NCI-H748 treated with DMSO at 0.1 percent for 48 hours (cell line): ENCODE results near the gene SSRP1.
"Not testable (repeated sequence)": the region's sequence is repeated elsewhere in the genome, so short reads cannot be mapped to it uniquely, and the experiment has no call there.

Experiments used
- DNase-seq: peaks from one replicate; lab custom pipeline; 2025; lab: John Stamatoyannopoulos, UW

Gene SSRP1

GRCh38 chr11:57335343-57336110, at the start of gene SSRP1:
Gene SSRP1 (minus strand): TSS chr11:57335892. CDS start chr11:57335121, 771 bp downstream.
- peak; percentile 73 for DNase-seq

GRCh38 chr11:57380975-57381374, 45.3 kb upstream of the SSRP1 start, which contains the start of gene PRG3:
Gene PRG3 (minus strand): TSS chr11:57381150. CDS start chr11:57380708, 442 bp downstream.
- DNase-seq = no peak

- DNase-seq = no peak
Observed at GRCh38 chr11:57379732-57380131, 44.0 kb upstream of the SSRP1 start.

GRCh38 chr11:57378186-57378585, 42.5 kb upstream of the SSRP1 start:
- no peak for DNase-seq

GRCh38 chr11:57377107-57377506, 41.4 kb upstream of the SSRP1 start:
- no peak for DNase-seq

GRCh38 chr11:57376095-57377090, 40.7 kb upstream of the SSRP1 start:
- DNase-seq = no peak

GRCh38 chr11:57375490-57375889, 39.8 kb upstream of the SSRP1 start:
- no peak for DNase-seq

GRCh38 chr11:57374966-57375365, 39.3 kb upstream of the SSRP1 start:
- DNase-seq = no peak

- no peak for DNase-seq
Observed at GRCh38 chr11:57373146-57373545, 37.5 kb upstream of the SSRP1 start.

GRCh38 chr11:57370941-57371340, 35.2 kb upstream of the SSRP1 start:
- no peak for DNase-seq

- no peak for DNase-seq
Observed at GRCh38 chr11:57370251-57370650, 34.6 kb upstream of the SSRP1 start.

GRCh38 chr11:57368845-57369232, 33.1 kb upstream of the SSRP1 start:
- no peak for DNase-seq

GRCh38 chr11:57368106-57368844, 32.6 kb upstream of the SSRP1 start:
- DNase-seq = no peak

GRCh38 chr11:57364851-57365660, 29.4 kb upstream of the SSRP1 start:
- no peak for DNase-seq

- DNase-seq = no peak
Observed at GRCh38 chr11:57363131-57364080, 27.7 kb upstream of the SSRP1 start.

GRCh38 chr11:57361926-57362325, 26.2 kb upstream of the SSRP1 start:
- no peak for DNase-seq

- not testable (repeated sequence) for DNase-seq
Observed at GRCh38 chr11:57361420-57361819, 25.7 kb upstream of the SSRP1 start.

- no peak for DNase-seq
Observed at GRCh38 chr11:57360991-57361390, 25.3 kb upstream of the SSRP1 start.

- no peak for DNase-seq
Observed at GRCh38 chr11:57359896-57360690, 24.4 kb upstream of the SSRP1 start.
